K562 (cell line): ENCODE data around the gene HPSE2. TPM values are rescaled to one million over a fixed set of nuclear protein-coding genes. Genes with fewer than 3 reads are reported as not detected.

Experiments
- ATAC-seq: fragments of 200-7000 bp; cut with Tn5 transposase; 3 replicates; pipeline ENCODE4 v1.9.1; 2020; ENCODE audit warnings: moderate library complexity
- BruUV-seq: library from RNA; stranded (reverse); fragments of 400-500 nt; replicated peaks from 2 replicates; lab custom pipeline; 2021; lab: Mats Ljungman, UMichigan
- CTCF ChIA-PET: fragments of 300-600 bp; formaldehyde crosslinking; extraction: SDS; loops from one replicate; lab custom pipeline; 2021; ENCODE audit warnings: low intra/inter-chr PET ratio; lab: Yijun Ruan, JAX
- POLR2A ChIA-PET: fragments of 300-600, 350-650 bp; sonication (Branson Sonifier 250); formaldehyde crosslinking; extraction: SDS; loops from one replicate; lab custom pipeline; 2021; ENCODE audit warnings: antibody characterized with exemption, inconsistent platforms; lab: Yijun Ruan, JAX
- DNase-seq, 4 experiments: peaks; one replicate each; pipeline versions ENCODE4 v3.0.0 to v3.0.0-alpha.2; 2011 to 2018; ENCODE audit warnings: low spot score in 3 of 4, mixed read lengths in 3 of 4; ENCODE audit errors: extremely low read depth in 1 of 4
- FAIRE-seq: peaks from 2 replicates; lab custom pipeline; 2011; peaks lifted over from hg19 to GRCh38; lab: Jason Lieb, UNC
- H2AFZ ChIP-seq: 2 replicates; pipeline ENCODE4 v1.6.0; 2011; ENCODE audit warnings: low read depth, low read length, control low read depth, inconsistent platforms
- H3K27ac ChIP-seq: fragments of 200-600 bp; 3 replicates; pipeline ENCODE4 v1.8.0; 2011; ENCODE audit warnings: low read depth, mild to moderate bottlenecking, control low read depth, inconsistent platforms, low read length, moderate library complexity, mixed read lengths; ENCODE audit errors: extremely low read depth
- H3K27me3 ChIP-seq, 2 experiments: fragments of 300-600 bp in 1 of 2; 2 replicates in 1 of 2; 3 replicates in 1 of 2; pipeline versions ENCODE4 v1.6.0 to v1.8.0; 2011; ENCODE audit warnings: inconsistent platforms in 2 of 2, low read length in 2 of 2, mild to moderate bottlenecking in 1 of 2, mixed read lengths in 1 of 2, moderate library complexity in 1 of 2; ENCODE audit not compliant: control insufficient read depth in 2 of 2, insufficient read depth in 2 of 2
- H3K36me3 ChIP-seq: fragments of 300-600 bp; 3 replicates; pipeline ENCODE4 v1.8.0; 2011; ENCODE audit warnings: mild to moderate bottlenecking, low read length, inconsistent platforms; ENCODE audit not compliant: control insufficient read depth, insufficient read depth
- H3K4me1 ChIP-seq, 2 experiments: fragments of 200-600 bp in 1 of 2; replicated peaks in 1 of 2; 2 replicates in 1 of 2; 3 replicates in 1 of 2; pipeline versions ENCODE4 v1.5.1 to v1.8.0; 2011; ENCODE audit warnings: inconsistent platforms in 2 of 2, low read length in 2 of 2, mild to moderate bottlenecking in 1 of 2, mixed read lengths in 1 of 2, moderate library complexity in 1 of 2; ENCODE audit not compliant: control insufficient read depth in 2 of 2, insufficient read depth in 2 of 2
- H3K4me2 ChIP-seq: 2 replicates; pipeline ENCODE4 v1.6.1; 2011; ENCODE audit warnings: low read length, control low read depth, inconsistent platforms, mixed read lengths; ENCODE audit not compliant: insufficient read depth
- H3K4me3 ChIP-seq: fragments of 200-600 bp; sonication (generic), shearing (Covaris generic); 2 replicates; pipeline ENCODE4 v1.5.1; 2016; ENCODE audit warnings: control low read depth, inconsistent platforms
- H3K79me2 ChIP-seq: fragments of 200-600 bp; 3 replicates; pipeline ENCODE4 v1.8.0; 2011; ENCODE audit warnings: low read length, inconsistent platforms; ENCODE audit not compliant: control insufficient read depth, insufficient read depth
- H3K9ac ChIP-seq, 2 experiments: 2 replicates each; pipeline versions ENCODE4 v1.6.0 to v1.6.1; 2011; ENCODE audit warnings: low read depth in 2 of 2, low read length in 2 of 2, control low read depth in 1 of 2, inconsistent platforms in 1 of 2, mild to moderate bottlenecking in 1 of 2, mixed read lengths in 1 of 2; ENCODE audit not compliant: insufficient read depth in 1 of 2
- H3K9me1 ChIP-seq: one replicate; pipeline ENCODE4 v1.6.0; 2011; ENCODE audit warnings: inconsistent platforms, mild to moderate bottlenecking, low read length, moderate library complexity; ENCODE audit not compliant: control insufficient read depth, insufficient read depth
- H3K9me3 ChIP-seq: replicated peaks from 2 replicates; pipeline ENCODE4 v1.5.1; 2011; ENCODE audit warnings: low read depth, low read length, inconsistent platforms; ENCODE audit not compliant: control insufficient read depth, insufficient read depth
- H4K20me1 ChIP-seq: replicated peaks from 2 replicates; pipeline ENCODE4 v1.6.1; 2011; ENCODE audit warnings: low read length, inconsistent platforms, mixed read lengths; ENCODE audit not compliant: control insufficient read depth, insufficient read depth
- ASH1L ChIP-seq: fragments of 450-650 bp; IDR thresholded peaks from 2 replicates; pipeline ENCODE4 v1.6.1; 2018; ENCODE audit warnings: borderline replicate concordance, mild to moderate bottlenecking, low read depth; ENCODE audit not compliant: partially characterized antibody
- BHLHE40 ChIP-seq: IDR thresholded peaks from 2 replicates; pipeline ENCODE4 v1.6.1; 2011; ENCODE audit warnings: low read length, improper control_type of control experiment
- BRD9 ChIP-seq: fragments of 450-650 bp; IDR thresholded peaks from 2 replicates; pipeline ENCODE4 v1.6.1; 2018; ENCODE audit warnings: low read depth; ENCODE audit not compliant: partially characterized antibody
- CEBPB ChIP-seq: fragments of 450-650 bp; IDR thresholded peaks from 2 replicates; pipeline ENCODE4 v1.6.1; 2016; ENCODE audit warnings: missing genetic modification characterization, missing compliant biosample characterization
- CLOCK ChIP-seq: fragments of 250-450 bp; sonication (Bioruptor Pico); IDR thresholded peaks from 2 replicates; pipeline ENCODE4 v1.4.0; 2020; ENCODE audit warnings: mild to moderate bottlenecking, moderate library complexity, borderline replicate concordance
- CTBP1 ChIP-seq: fragments of 450-650 bp; IDR thresholded peaks from 2 replicates; pipeline ENCODE4 v1.6.1; 2016; ENCODE audit warnings: borderline replicate concordance
- ELF4 ChIP-seq: fragments of 450-650 bp; formaldehyde crosslinking; IDR thresholded peaks from 2 replicates; pipeline ENCODE4 v1.4.0; 2022; ENCODE audit warnings: missing genetic modification characterization
- ESRRA ChIP-seq: fragments of 450-650 bp; IDR thresholded peaks from 2 replicates; pipeline ENCODE4 v1.6.1; 2014; ENCODE audit warnings: low read depth, mild to moderate bottlenecking, moderate library complexity, borderline replicate concordance
- RCOR1 ChIP-seq, 2 experiments: IDR thresholded peaks; 2 replicates each; pipeline ENCODE4 v1.6.1; 2012; ENCODE audit warnings: low read depth in 2 of 2, low read length in 2 of 2, borderline replicate concordance in 1 of 2, improper control_type of control experiment in 1 of 2
- TAF9B ChIP-seq: fragments of 450-650 bp; IDR thresholded peaks from 2 replicates; pipeline ENCODE4 v1.6.1; 2018; ENCODE audit warnings: mild to moderate bottlenecking; ENCODE audit not compliant: partially characterized antibody
- TRIM28 ChIP-seq: fragments of 450-650 bp; IDR thresholded peaks from 2 replicates; pipeline ENCODE4 v1.6.1; 2017
- ZBTB17 ChIP-seq: fragments of 450-650 bp; formaldehyde crosslinking; IDR thresholded peaks from 2 replicates; pipeline ENCODE4 v1.4.0; 2020; ENCODE audit warnings: mild to moderate bottlenecking
- ZNF146 ChIP-seq: IDR thresholded peaks from one replicate; pipeline ENCODE4 v1.6.1; 2018; ENCODE audit warnings: missing compliant biosample characterization; ENCODE audit not compliant: unreplicated experiment
- ZNF445 ChIP-seq: fragments of 250-450 bp; sonication (Bioruptor Pico); IDR thresholded peaks from 2 replicates; pipeline ENCODE4 v1.4.0; 2020; ENCODE audit warnings: low read depth, mild to moderate bottlenecking, moderate library complexity
- WGBS: fragments of 100-300 bp; shearing (Covaris generic); methylation state at CpG from one replicate; pipeline ENCODE4 v1.1.6; 2016; ENCODE audit warnings: low coverage, mixed read lengths; ENCODE audit not compliant: insufficient coverage; ENCODE audit errors: missing lambda C conversion rate; 5-methylcytosine and 5-hydroxymethylcytosine counted together
- in situ Hi-C: fragments of 300-500 bp; cut with MboI; formaldehyde crosslinking; loops from 4 replicates; pipeline ENCODE4 v1.15.0; 2018; ENCODE audit warnings: inconsistent platforms, mixed read lengths
- intact Hi-C: fragments of 100-400 bp; cut with micrococcal nuclease; formaldehyde crosslinking; loops from 2 replicates; pipeline ENCODE4 v1.14.2; 2022
- polyA plus RNA-seq, 8 experiments: library from polyadenylated mRNA; depleted of rRNA in 4 of 8; stranded (reverse) in 5 of 8; unstranded in 3 of 8; fragments of >200 nt; fragmentation: Nextera tagmentation in 2 of 8; fragmentation: Illumina TruSeq in 1 of 8; extraction: Ambion mirVana in 2 of 8; extraction: Trizol in 1 of 8; gene quantifications; 2 replicates each; pipeline versions ENCODE4 v1.2.1 to v1.2.3, GENCODE V29; 2011 to 2014; ENCODE audit warnings: inconsistent platforms in 1 of 8, missing spikeins in 1 of 8
- total RNA-seq, 7 experiments: library from RNA; depleted of rRNA in 6 of 7; stranded (reverse); fragments of >200 nt in 6 of 7; fragmentation: Illumina TruSeq in 2 of 7; extraction: Trizol in 2 of 7; gene quantifications; 2 replicates each; pipeline versions ENCODE4 v1.2.1 to v1.2.3, GENCODE V29; 2011 to 2021; ENCODE audit warnings: low replicate concordance in 1 of 7

HPSE2 gene
- total and polyA plus RNA-seq, 9 of the 15 experiments (the other 6 are each of a cell fraction or from before 2014, with no cell fraction given) = 0.03 to 0.10 (median 0.04) TPM; not detected in 2

DNA sequence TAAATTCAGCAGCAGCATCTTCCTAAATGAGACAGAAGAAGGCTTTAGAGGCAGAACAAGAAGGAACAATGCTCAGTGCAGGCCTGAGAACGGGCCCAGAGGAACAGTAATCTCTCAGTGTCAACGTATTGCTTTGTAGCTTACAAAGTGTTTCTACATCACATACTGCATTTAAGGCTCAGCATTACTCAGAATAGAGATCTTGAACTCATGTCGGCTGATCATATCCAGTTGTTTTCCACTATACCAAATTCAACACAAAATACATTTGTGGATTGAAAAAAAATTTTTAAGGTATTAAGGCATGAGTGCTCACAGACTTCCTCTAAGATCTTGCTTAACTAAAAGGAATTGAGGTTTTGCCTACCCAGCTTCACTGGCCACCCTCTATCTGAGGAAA is 325.1 kb downstream of the HPSE2 start:
- ChIA-PET POLR2A (interaction anchor here (0.7 to 1.0 kb wide), 5 partner anchors 9 to 480 kb away, joined by 3 to 7 read pairs (median 3); no protein-coding TSS in a partner anchor), CTCF (no interaction called here)
- BruUV-seq = no TSS peak

DNA sequence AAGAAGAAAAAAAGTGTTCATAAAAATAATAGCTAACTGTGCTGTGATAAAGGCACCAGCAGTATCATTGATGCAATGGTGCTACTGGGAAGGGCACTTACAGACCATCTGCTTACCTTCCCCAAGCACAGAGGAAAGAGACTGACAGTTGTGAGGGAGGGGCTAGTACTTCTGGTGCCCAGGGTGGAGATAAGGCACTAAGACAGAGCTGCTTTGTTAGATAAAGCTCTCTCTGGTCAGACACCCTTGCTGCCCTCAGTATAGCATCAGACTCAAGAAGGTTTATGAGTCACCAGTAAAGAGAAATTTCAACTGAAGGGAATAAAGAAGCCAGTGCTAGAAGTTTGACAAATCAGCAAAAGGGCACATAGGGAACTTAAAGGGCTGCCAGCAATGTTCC is 325.6 kb downstream of the HPSE2 start:
- peak; percentile 95 for ATAC-seq
- Histone ChIP-seq H3K4me1 (peaks cover 17 to 28% of the 10 kb centered on the region in 2 experiments; a peak in 4 of 5 replicates), H3K9me3 (no peaks in the 10 kb centered on the region; the same call in 1 of the 2 replicates), H2AFZ (peak overlapping the region; percentile 83), H3K9me1 (no peaks in the 10 kb centered on the region), H4K20me1 (no peaks in the 10 kb centered on the region), H3K9ac (peak overlapping the region in 1 of 2 experiments; percentile 57; a peak in 2 of 4 replicates), H3K4me3 (no peak overlapping the region), H3K27ac (peak overlapping the region; percentile 93), H3K36me3 (no peaks in the 10 kb centered on the region; the same call in 2 of the 3 replicates), H3K79me2 (no peaks in the 10 kb centered on the region), H3K4me2 (peak overlapping the region; percentile 34), H3K27me3 (no peaks in the 10 kb centered on the region)
- peak; percentile 78 to 93 (median 82) for DNase-seq
- BruUV-seq = no TSS peak
- FAIRE-seq = peak; percentile 99
- ChIA-PET CTCF (no interaction called here), POLR2A (interaction anchor here (0.5 to 1.0 kb wide), 6 partner anchors 9 to 479 kb away, joined by 3 to 7 read pairs (median 3); no protein-coding TSS in a partner anchor)
- intact Hi-C loops (loop anchor here (10.0 kb wide), 2 partner anchors 135 to 445 kb away; no protein-coding TSS in a partner anchor), in situ Hi-C loops (no loop called here)
- TF ChIP-seq CEBPB (tag) (0 out of 2 replicates have a peak, but pooled peaks have one; percentile 31), ELF4 (CRISPR knock-in tag) (peak; percentile 53; the same call in 1 of the 2 replicates), RCOR1 (IDR thresholded peaks at IDR 0.05; ENCODE audit: borderline replicate concordance in 1 of 2, low read depth in 2 of 2, low read length in 2 of 2) (peak in 1 of 2 experiments; percentile 88; a peak in 2 of 4 replicates), ASH1L (no peak), TRIM28 (peak; percentile 76), ESRRA (peak; percentile 18; the same call in 1 of the 2 replicates), CLOCK (CRISPR knock-in tag) (no peak), BHLHE40 (peak; percentile 57; the same call in 1 of the 2 replicates), BRD9 (peak; percentile 42), ZBTB17 (CRISPR knock-in tag) (no peak), ZNF146 (CRISPR knock-in tag) (no peak), CTBP1 (peak; percentile 93)

More for the DNA sequence above, 325.1 kb downstream of the HPSE2 start:
- peak overlapping the region; percentile 93 for H3K27ac ChIP-seq
- no peak overlapping the region for H3K4me3 ChIP-seq
- in situ Hi-C loops = no loop called here
- H4K20me1 ChIP-seq = no peaks in the 10 kb centered on the region
- H3K27me3 ChIP-seq = no peaks in the 10 kb centered on the region
- H3K9me3 ChIP-seq = no peaks in the 10 kb centered on the region; the same call in 1 of the 2 replicates
- H3K9me1 ChIP-seq = no peaks in the 10 kb centered on the region
- FAIRE-seq = no peak
- peak; percentile 55 for ATAC-seq
- no peaks in the 10 kb centered on the region; the same call in 2 of the 3 replicates for H3K36me3 ChIP-seq
- WGBS = 0% methylated on average over 3 of the region's 3 CpGs
- TF ChIP-seq TAF9B = peak; percentile 5
- TF ChIP-seq ZNF445 (CRISPR knock-in tag) = no peak
- H3K4me1 ChIP-seq = peaks cover 17 to 28% of the 10 kb centered on the region in 2 experiments; a peak in 4 of 5 replicates
- intact Hi-C loops = loop anchor here (10.0 kb wide), 2 partner anchors 136 to 446 kb away; no protein-coding TSS in a partner anchor
- DNase-seq = peak in 1 of 4 experiments; percentile 28
- no peaks in the 10 kb centered on the region for H3K79me2 ChIP-seq
- H2AFZ ChIP-seq = peak overlapping the region; percentile 83
- H3K4me2 ChIP-seq = peak overlapping the region; percentile 34
- peak overlapping the region in 1 of 2 experiments; percentile 57; a peak in 2 of 4 replicates for H3K9ac ChIP-seq
